HUES64 (cell line): Measurements from ENCODE around the gene SNX9.

Experiments used
- H3K27ac ChIP-seq: 2 replicates; pipeline ENCODE4 v1.7.0; 2013; ENCODE audit warnings: low read depth, low read length, inconsistent platforms
- H3K27me3 ChIP-seq: 2 replicates; pipeline ENCODE4 v1.6.1; 2013; ENCODE audit warnings: mild to moderate bottlenecking, low read length; ENCODE audit not compliant: insufficient read depth
- H3K36me3 ChIP-seq: 2 replicates; pipeline ENCODE4 v1.6.1; 2013; ENCODE audit warnings: mild to moderate bottlenecking, low read length; ENCODE audit not compliant: insufficient read depth
- H3K4me1 ChIP-seq: 2 replicates; pipeline ENCODE4 v1.6.1; 2013; ENCODE audit warnings: mild to moderate bottlenecking, low read length, moderate library complexity; ENCODE audit not compliant: insufficient read depth
- H3K4me3 ChIP-seq: 2 replicates; pipeline ENCODE4 v1.5.1; 2013; ENCODE audit warnings: mild to moderate bottlenecking, low read length, moderate library complexity
- H3K9ac ChIP-seq: 2 replicates; pipeline ENCODE4 v1.6.1; 2013; ENCODE audit warnings: mild to moderate bottlenecking, low read depth, low read length
- H3K9me3 ChIP-seq: 2 replicates; pipeline ENCODE4 v1.6.1; 2013; ENCODE audit warnings: low read depth, low read length; ENCODE audit not compliant: insufficient read depth
- WGBS: fragments of 150-250, 120-280 bp; methylation state at CpG from one replicate; pipeline ENCODE4 v1.1.7; 2013; ENCODE audit warnings: missing lambda C conversion rate; 5-methylcytosine and 5-hydroxymethylcytosine counted together

SNX9 gene

DNA sequence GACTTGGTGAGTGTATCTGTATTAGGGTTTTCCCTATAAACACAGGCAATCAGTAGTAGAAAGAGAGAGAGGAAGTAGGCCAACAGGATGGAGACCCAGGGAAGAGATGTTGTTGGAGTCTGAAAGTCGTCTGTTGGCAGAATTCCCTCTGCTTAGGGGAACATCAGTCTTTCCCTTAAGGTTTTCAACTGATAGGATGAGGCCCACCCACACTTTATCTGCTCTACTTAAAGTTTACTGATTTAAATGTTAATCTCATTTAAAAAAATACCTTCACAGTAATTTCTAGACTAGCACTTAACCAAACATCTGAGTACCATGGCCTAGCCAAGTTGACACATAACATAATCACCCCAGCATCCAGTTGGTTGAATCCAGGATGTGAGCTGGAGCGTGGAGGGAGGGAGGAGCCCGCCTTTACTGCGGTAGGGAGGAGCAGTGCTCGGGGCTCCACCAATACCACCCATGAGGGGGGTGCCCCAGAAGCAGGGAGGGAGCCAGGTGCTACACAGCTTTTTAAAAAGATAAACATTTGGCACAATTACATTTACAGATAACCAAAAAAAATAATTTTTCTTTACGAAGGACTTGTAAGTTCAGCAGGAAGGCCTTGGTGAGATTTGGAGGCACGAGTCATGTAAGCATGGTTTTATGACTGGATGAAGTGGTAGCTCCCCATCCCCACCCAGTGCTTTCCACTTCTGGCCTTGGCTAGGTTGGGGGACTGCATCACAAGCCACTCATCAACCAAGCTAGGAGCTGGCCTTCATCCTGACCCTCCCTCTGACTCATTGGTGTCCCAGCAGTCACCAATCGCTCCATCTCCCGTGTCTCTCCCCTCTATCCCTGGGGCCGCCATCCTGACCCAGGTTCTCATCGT is 18.4 kb upstream of the SNX9 start:
- WGBS: 91% methylated on average over 9 of the region's 11 CpGs
- no peaks in the 10 kb centered on the region for H3K27me3 ChIP-seq
- no peak overlapping the region for H3K9ac ChIP-seq
- no peak overlapping the region for H3K27ac ChIP-seq
- H3K4me1 ChIP-seq: no peaks in the 10 kb centered on the region
- no peak overlapping the region for H3K4me3 ChIP-seq
- H3K9me3 ChIP-seq: no peaks in the 10 kb centered on the region
- no peaks in the 10 kb centered on the region for H3K36me3 ChIP-seq

DNA sequence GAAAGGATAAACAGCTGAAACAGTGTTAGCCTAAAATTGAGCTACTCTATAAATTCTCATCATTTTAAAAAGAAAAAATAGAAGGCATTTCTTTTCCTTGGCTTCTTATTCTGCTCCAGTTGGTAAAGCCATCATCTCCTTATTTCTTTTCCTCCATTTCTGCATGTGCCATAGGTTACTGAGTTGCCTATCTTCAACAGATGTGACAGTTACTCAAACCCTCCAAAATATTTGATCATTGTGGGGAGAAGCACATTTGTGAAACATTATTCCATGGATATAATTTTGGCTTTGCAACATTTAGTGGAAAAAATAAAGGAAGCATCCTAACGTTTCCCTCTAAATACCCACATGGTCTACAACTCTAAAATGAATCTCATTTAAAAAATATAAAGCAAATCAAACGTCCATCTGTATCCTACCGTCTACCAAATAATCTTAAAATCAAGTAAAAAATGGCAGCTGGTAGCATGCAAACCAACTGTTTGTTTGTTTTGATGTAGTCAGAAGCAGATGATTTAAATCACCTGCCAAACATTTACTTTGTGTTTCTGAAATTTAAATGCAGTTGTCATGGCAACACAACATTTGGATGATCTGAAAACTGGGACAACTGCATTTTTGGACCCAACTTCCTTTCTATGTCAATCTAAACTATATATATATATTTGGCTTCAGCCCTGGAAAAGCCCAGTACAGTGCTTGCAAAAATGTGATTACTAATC is 16.8 kb upstream of the SNX9 start:
- 93% methylated on average over 3 of the region's 3 CpGs for WGBS
- Histone ChIP-seq H3K9me3 (no peaks in the 10 kb centered on the region), H3K4me3 (no peak overlapping the region), H3K27me3 (no peaks in the 10 kb centered on the region), H3K27ac (no peak overlapping the region), H3K36me3 (no peaks in the 10 kb centered on the region), H3K9ac (no peak overlapping the region), H3K4me1 (no peaks in the 10 kb centered on the region)

DNA sequence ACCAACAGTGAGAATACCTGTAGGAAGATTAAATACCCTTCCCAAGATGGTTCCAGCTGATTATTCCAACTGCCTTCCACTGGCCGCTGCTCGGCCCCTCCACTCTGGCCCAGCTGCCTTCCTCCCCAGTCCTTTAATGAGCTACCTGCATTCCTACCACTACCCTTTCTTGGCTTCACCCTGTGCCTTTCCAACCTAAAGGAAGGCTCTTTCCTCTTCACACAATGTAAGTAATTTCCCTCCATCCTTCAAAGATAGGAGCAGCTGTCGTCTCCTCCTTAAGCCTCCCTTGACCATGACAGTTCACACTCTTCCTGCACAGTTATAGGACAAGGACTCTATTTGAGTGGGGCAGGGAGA is 16.2 kb upstream of the SNX9 start:
- no peak overlapping the region for H3K9ac ChIP-seq
- no peak overlapping the region for H3K4me3 ChIP-seq
- H3K9me3 ChIP-seq: no peaks in the 10 kb centered on the region
- no peaks in the 10 kb centered on the region for H3K27me3 ChIP-seq
- H3K27ac ChIP-seq: no peak overlapping the region
- H3K4me1 ChIP-seq: no peaks in the 10 kb centered on the region
- no peaks in the 10 kb centered on the region for H3K36me3 ChIP-seq
- WGBS: 80% methylated on average over 3 of the region's 3 CpGs

DNA sequence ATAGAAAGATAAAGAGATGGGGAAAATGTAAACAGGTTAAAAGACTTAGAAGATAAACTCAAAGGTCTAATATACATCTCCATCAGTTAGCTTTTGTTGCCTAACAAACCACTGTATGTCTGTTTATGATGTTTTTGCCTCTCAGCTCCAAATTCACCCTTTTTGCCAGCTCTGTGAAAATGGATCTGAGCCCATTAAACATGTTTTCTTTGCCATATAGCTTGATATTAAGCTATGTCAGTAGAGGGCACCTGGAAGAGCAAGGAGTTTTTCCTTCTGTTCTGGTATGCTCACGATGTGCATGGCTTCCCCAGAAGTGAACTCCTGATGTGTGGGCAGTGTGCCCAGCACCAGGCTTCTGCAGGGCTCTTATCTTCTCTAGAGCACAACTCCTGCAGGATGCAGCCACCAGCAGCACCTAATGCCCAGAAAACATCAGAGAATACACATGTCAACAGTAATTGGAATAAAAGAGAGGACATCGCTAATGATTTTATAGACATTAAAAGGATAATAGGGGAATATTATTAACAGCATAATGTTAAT is 14.6 kb upstream of the SNX9 start:
- Histone ChIP-seq H3K9me3 (no peaks in the 10 kb centered on the region), H3K9ac (no peak overlapping the region), H3K36me3 (no peaks in the 10 kb centered on the region), H3K4me1 (no peaks in the 10 kb centered on the region), H3K27ac (no peak overlapping the region), H3K27me3 (no peaks in the 10 kb centered on the region), H3K4me3 (no peak overlapping the region)
- WGBS: 97% methylated on average over 1 of the region's 2 CpGs

DNA sequence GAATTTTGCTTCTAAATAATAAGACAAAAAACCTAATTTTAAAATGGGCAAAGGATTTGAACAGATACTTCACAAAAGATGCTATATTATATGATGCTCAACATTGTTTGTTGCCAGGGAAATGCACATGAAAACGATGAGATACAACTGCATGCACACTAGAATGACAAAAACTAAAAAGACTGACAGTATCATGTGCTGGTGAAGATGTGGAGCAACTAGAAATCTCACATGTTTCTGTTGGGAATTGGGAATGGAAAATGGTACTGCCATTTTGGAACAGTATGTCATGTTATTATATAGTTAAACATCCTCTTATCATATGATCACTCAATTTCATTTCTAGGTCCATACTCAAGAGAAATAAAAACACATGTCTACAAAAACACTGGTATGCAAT is 13.4 kb upstream of the SNX9 start:
- Histone ChIP-seq H3K9ac (no peak overlapping the region), H3K9me3 (no peaks in the 10 kb centered on the region), H3K4me1 (no peaks in the 10 kb centered on the region), H3K36me3 (no peaks in the 10 kb centered on the region), H3K27ac (no peak overlapping the region), H3K27me3 (no peaks in the 10 kb centered on the region), H3K4me3 (no peak overlapping the region)
- 87% methylated on average over 1 of the region's 1 CpG for WGBS

DNA sequence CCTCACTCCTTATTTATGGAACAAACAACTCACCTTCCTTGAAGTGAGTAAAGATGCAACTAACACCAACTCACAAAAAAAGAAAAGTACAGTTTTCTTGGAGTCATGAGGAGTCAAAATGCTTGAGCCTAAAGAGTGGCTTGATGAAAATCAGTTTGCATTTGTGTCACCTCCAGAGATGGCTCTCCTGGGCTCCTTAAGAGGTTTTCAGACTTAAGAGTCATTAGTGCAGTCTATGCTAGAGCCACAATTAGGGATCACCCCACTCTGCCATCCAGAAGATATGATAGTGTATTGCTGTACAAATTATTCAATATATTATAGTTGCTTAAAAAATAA is 11.9 kb upstream of the SNX9 start:
- Histone ChIP-seq H3K9me3 (no peaks in the 10 kb centered on the region), H3K4me3 (no peak overlapping the region), H3K27ac (no peak overlapping the region), H3K36me3 (no peaks in the 10 kb centered on the region), H3K27me3 (no peaks in the 10 kb centered on the region), H3K9ac (no peak overlapping the region), H3K4me1 (no peaks in the 10 kb centered on the region)

DNA sequence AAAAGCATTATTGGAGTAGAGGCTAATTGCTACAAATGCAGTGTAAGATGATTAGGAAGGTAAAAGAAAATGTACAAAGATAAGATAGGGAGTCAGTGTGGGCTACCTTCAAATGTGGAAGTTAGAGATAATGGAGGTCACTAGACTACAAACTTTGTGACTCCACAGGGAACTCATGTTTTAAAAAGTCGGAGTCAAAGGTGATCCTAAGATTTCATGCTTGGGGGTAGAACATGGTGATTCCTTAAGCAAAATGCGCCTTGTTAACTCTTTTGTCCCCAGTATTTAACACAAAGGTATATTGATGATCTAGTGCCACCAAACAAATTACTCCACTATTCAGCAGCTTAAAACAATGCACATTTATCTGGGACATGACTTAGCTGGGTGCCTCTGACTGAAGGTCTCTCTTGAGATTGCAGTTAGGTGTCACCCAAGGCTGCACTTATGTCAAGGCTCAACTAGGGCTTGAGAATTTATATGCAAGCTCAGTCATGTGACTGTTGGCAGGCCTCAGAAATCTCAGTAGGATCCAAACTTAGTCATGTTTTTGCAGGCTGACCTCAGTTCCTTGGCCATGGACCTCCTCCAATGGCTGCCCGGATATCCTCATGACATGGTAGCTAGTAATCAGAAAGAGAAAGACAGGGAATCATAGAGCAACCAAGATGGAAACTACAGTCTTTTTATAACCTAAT is 11.4 kb upstream of the SNX9 start:
- H3K9ac ChIP-seq: no peak overlapping the region
- no peaks in the 10 kb centered on the region for H3K36me3 ChIP-seq
- no peak overlapping the region for H3K4me3 ChIP-seq
- H3K4me1 ChIP-seq: no peaks in the 10 kb centered on the region
- 87% methylated on average over 3 of the region's 3 CpGs for WGBS
- no peaks in the 10 kb centered on the region for H3K27me3 ChIP-seq
- H3K27ac ChIP-seq: no peak overlapping the region
- H3K9me3 ChIP-seq: no peaks in the 10 kb centered on the region

DNA sequence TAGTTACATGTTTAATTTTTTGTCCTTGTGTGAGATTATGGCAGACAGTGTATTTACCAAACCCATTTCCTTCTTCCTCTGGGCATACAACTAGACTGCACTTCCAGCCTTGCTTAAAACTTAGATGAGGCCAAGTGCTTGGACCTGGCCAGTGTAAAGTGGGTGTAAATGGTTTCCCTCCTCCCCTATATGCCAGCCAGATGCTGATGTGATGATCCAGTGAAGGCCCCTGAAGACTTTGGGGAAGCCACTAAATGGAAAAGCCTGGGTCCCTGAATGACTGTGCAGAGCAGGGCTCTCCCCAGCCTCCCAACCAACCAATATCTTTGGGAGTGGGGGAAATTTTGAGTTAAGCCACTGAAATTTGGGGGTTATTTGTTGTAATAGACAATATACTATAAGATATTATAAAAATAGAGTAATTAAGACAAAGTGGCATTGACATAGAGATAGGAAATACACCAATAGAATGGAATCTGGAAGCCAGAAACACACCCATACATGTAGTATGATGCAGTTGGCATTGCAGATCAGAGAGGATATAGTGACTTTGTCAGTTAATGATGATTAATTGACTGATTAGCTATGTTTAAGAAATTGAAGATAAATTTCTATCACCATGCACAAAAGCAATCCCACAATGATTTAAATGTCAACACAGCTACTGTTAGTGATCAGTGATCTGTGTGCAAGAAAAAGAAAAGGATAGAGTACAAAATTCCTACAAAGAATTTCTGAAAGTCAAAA is 10.4 kb upstream of the SNX9 start:
- no peaks in the 10 kb centered on the region for H3K4me1 ChIP-seq
- no peaks in the 10 kb centered on the region for H3K36me3 ChIP-seq
- no peak overlapping the region for H3K9ac ChIP-seq
- H3K9me3 ChIP-seq: no peaks in the 10 kb centered on the region
- no peak overlapping the region for H3K4me3 ChIP-seq
- H3K27ac ChIP-seq: no peak overlapping the region
- no peaks in the 10 kb centered on the region for H3K27me3 ChIP-seq

DNA sequence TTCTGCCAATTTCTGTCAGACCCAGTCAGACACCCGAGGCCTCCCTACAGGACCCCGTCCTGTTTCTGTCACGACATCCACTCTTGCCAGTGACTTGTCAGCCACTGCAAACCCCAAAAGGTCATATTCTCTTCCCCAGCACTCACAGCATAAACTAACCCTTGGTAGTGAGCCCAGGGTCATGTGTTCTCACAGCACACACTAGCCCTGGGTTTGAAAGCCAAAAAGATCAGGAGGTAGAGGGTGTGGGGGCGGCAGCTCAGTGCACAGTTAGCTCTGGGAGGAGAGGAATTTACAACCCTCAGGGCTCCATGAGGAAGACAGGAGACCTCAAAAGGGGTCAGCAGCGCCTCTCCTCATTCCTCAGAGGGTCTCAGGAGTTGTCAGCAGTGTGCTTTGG is 9.9 kb upstream of the SNX9 start:
- H3K27ac ChIP-seq: no peak overlapping the region
- H3K4me1 ChIP-seq: no peaks in the 10 kb centered on the region
- 86% methylated on average over 5 of the region's 5 CpGs for WGBS
- no peak overlapping the region for H3K4me3 ChIP-seq
- H3K36me3 ChIP-seq: no peaks in the 10 kb centered on the region
- H3K27me3 ChIP-seq: no peaks in the 10 kb centered on the region
- no peaks in the 10 kb centered on the region for H3K9me3 ChIP-seq
- H3K9ac ChIP-seq: no peak overlapping the region

DNA sequence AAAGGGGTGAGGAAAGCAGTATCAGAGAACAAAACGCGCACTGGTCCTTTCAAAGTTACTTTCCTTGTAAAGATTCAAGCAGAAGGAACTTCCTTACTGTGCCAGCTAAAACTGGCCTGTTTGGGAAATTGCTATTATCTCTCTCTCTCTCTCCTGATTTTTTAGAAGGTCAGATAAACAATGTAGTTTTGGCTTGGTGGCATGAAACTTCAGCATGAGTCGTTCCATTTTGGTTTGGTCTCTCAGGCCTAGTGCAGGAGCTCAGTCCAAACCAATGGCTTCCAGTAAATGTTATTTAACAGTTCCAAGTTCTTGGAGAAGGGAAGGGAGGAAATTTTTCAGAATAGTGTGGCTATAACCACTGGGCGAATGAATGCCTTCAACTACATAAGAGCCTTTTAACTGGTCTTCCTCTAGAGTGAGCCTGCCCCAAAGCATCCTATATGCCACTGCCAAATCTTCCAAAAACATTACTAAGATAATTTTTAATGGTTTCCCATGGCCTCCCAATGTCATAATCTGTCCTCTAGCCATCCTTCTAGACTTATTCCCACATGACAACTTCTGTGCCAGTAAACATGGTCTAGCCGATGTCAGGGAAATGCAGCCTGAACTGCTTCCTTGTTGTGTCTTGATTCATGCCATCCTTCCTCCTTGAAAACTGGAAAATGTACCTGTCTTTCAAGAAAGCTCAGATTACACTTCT is 9.1 kb upstream of the SNX9 start:
- no peaks in the 10 kb centered on the region for H3K36me3 ChIP-seq
- H3K9ac ChIP-seq: no peak overlapping the region
- no peaks in the 10 kb centered on the region for H3K4me1 ChIP-seq
- no peak overlapping the region for H3K27ac ChIP-seq
- 77% methylated on average over 5 of the region's 5 CpGs for WGBS
- no peak overlapping the region for H3K4me3 ChIP-seq
- no peaks in the 10 kb centered on the region for H3K27me3 ChIP-seq
- H3K9me3 ChIP-seq: no peaks in the 10 kb centered on the region
